GM19351 (cell line): ENCODE measurements around the gene PLPPR1.
"Not testable (repeated sequence)": the region's sequence is repeated elsewhere in the genome, so short reads cannot be mapped to it uniquely, and the experiment has no call there.

Experiments
- ATAC-seq: cut with Tn5 transposase; IDR thresholded peaks from one replicate; pipeline ENCODE4 v1.9.1; 2021; ENCODE audit warnings: mild to moderate bottlenecking, moderate library complexity; ENCODE audit not compliant: unreplicated experiment

The PLPPR1 gene

DNA sequence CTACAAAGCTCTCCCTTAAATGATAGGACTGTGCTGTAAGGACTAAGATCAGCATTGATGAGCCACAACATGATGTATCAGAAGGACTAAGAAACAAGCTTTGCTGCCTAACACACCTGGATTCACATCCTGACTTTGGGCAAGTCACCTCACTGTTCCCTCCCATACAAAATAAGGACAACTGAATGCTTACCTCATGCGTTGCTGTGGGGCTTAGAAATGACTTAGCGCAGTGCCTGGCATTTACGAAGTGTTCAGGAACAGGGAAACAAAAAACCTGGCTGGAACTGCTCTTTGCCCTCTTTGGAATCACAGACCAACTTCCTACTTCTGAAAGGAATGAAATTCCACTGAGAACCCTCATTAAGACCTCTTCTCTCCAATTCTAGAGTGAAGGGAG lies 242.6 kb downstream of the PLPPR1 start:
- ATAC-seq: no peak

DNA sequence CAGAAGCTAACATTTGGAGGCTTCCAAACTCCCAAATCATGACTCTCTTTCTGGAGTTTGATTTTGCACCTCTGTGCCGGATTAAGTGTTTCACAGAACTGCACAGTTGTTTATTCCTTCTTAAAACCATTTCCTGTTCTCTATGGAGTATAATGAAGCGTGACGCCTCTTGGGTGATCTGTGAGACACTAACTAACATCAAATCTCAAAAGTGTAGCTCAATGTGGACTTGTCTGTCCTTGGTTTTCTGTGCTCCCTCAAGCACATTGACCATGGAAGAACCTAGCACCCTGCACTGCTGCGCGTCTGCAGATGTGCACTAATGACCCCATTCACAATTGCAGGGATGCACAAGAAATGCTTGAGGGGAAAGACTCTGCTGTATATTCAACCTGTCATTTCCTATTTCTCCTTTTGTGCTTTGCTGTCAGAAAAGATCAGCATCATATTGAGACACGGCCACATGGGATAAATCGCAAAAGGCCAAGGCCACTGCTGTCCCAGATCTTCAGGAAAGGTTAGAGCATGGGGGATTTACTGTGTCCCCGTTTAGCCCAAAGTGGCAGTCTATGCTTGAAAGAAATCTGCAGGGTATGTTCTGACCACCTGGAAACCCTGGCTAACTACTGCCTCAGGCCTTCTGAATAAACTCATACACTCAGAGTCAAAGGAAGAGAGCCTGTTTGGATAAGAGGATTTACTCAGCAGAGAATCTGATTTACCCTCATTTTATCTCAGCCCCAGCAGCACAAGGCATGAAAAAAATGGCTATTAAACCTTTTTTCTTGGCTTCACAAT lies 246.6 kb downstream of the PLPPR1 start:
- peak; percentile 46 for ATAC-seq

DNA sequence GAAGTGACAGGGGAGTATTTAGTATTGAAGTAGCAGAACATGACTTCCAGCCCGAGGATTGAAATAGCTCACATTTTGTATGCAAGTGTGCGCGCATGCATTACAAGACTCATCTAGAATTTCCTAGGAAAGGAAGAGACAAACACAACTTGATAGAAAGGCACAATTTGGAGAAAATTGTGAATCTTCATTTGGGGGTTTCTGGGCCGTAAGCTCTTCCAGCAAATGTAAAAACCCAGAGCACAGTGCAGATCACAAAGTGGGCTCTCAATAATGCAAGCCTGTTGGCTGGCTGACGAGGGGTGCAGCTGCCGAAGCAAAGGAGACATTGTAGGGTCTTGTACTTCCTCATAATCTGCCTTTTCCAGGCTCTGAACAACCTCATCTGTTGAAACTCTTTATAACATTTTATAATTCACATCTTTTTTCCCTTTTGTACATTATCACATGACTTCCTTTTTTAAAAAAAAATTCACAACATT lies 247.3 kb downstream of the PLPPR1 start:
- no peak for ATAC-seq

DNA sequence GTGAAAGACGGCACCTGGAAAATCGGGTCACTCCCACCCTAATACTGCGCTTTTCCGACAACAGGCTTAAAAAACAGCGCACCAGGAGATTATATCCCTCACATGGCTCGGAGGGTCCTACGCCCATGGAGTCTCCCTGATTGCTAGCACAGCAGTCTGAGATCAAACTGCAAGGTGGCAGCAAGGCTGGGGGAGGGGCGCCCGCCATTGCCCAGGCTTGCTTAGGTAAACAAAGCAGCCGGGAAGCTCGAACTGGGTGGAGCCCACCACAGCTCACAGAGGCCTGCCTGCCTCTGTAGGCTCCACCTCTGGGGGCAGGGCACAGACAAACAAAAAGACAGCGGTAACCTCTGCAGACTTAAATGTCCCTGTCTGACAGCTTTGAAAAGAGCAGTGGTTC lies 262.5 kb downstream of the PLPPR1 start:
- ATAC-seq: not testable (repeated sequence)

DNA sequence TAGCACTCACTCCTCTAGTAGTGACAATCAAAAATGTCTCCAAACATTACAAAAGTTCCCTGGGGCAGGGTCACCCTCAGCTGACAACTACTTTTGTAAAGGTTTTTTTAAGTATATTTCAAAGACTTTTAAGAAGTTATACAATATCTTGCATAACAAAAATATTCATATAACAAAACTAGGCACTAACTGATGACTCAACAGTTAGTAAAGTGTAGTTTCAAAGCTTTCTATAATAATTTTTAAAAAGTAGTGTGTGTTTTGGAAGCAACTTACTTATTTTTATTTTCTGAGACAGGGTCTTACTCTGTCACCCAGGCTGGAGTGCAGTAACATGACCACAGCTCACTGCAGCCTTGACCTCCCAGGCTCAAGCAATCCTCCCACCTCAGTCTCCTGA lies 271.4 kb downstream of the PLPPR1 start:
- ATAC-seq: no peak

DNA sequence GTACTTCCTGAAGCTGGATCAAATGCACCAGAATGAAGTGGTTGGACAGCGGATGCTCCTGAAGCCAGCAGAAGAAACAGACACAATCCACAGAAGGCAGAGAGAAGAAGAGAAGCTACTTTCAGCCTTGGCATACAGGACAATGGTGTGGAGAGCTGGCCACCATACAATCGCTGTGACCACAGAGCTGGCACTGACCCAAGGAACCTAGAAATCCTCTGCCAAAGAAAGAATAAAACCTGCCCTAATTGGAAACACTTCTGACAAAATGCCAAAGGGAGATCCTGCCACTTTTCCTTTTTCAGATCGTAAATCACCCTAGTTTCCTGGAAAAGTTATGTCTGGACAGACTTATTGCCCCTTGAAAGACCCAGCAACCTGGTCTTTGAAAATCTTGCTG lies 278.5 kb downstream of the PLPPR1 start:
- ATAC-seq: no peak

DNA sequence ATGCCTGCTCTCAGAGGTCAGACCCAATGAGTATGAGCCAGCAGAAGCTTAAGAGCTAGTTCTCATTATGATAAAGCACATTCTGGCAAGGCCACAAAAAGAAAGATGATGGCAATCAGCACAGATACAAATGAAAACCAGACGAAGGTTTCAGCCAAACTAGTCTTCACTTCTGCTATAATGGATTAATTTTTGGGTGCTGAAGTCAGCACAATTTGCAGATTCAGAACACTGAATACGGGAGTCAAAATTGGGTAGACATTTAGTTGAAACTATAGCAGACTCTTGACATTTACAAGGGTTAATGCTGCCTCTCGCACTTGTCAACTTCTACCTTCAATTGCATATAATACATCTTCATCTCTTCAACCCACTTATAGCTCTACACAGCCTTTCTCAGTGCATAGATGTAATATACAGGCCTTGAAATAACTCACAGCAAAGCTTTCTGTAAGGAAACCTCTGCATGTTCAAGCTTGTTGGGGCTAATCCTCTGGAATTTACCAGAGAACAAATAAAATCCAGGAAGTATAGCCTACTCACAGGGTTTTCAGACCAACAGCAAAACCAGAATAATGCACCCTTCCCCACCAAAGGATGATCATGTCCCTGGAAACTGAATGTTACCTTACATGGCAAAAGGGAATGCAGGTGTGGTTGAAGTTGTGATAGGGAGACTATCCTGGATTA lies 279.1 kb downstream of the PLPPR1 start:
- ATAC-seq: no peak

DNA sequence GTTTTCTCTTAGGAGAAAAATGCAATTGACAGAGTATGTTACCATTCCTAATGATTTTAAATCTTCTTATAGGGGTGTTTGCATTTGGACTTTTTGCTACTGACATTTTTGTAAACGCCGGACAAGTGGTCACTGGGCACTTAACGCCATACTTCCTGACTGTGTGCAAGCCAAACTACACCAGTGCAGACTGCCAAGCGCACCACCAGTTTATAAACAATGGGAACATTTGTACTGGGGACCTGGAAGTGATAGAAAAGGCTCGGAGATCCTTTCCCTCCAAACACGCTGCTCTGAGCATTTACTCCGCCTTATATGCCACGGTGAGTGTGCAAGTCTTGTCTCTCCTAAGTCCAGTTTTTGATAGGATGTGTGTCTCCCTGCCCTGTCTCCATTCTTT lies 280.6 kb downstream of the PLPPR1 start:
- ATAC-seq: no peak

DNA sequence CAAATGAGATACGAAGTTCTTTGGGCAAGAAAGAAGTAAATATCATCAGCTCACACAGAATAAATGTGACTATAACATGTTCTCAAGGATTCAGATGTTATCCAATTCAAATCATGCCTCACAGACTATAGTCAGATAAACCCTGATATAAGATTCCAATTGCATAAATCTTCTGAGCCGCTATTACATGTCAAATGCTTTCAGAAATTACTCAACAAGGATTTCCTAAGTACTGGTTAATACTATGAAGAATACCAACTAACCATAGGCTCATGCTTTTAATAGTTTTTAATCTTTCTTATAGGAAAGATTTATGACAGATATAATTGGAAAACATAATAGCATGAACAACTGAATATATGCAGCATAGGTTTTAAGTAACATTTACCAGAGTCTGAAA lies 282.7 kb downstream of the PLPPR1 start:
- no peak for ATAC-seq

DNA sequence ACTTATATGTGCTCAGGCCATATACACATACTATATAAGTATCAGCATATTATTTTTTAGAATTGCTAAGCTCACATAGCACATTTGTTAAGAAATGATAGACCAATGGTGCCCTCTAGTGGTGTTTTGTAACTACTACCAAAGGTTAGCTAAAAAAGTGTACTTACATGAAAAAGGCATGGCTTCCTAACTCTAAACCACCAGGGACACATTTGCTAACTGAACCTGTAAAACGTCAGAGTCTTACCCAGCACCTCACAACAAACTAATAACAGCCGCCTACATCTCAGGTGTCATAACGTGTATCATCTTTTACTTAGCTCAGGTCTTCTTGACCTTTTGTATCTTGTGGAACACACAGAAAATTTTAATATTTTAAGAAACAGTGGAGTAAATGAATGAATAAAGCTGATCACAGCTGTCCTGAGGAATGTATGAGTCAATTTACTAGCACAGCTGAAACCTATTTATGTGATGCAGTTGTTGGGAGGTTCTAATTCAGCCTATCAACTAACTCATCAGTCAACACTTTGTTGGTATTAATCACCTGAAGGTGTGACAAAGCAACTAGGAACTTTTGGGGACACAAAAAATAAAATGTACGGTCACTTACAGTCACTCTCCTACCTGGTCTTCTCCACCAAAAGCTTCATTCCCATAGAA lies 283.4 kb downstream of the PLPPR1 start:
- peak; percentile 91 for ATAC-seq

DNA sequence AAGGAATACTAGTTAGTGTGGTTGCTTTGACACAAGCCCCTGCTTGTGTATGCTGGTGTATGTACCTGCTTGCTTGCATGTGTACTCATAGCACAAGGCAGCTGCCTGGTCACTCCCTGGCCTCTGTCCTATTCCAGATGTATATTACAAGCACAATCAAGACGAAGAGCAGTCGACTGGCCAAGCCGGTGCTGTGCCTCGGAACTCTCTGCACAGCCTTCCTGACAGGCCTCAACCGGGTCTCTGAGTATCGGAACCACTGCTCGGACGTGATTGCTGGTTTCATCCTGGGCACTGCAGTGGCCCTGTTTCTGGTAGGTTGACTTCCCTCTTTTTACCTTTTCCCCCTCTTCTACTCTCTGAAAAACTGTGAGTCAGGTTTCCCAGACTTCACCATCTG lies 284.1 kb downstream of the PLPPR1 start:
- ATAC-seq: no peak

DNA sequence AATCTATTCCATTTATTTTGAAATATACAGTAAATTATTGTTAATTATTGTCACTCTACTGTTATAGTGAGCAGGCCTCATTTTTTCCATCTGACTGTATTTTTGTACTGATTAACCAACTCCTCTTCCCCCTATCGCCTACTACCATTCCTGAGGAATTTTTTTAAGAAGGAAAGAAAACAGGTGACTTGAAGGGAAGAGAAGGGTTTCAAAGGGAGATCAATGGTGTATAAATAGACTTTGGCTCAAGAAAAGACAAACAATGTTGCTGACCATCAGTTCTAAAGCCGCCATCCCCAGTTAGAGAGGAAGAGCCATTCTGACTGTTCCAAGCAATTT lies 286.6 kb downstream of the PLPPR1 start:
- ATAC-seq: no peak

DNA sequence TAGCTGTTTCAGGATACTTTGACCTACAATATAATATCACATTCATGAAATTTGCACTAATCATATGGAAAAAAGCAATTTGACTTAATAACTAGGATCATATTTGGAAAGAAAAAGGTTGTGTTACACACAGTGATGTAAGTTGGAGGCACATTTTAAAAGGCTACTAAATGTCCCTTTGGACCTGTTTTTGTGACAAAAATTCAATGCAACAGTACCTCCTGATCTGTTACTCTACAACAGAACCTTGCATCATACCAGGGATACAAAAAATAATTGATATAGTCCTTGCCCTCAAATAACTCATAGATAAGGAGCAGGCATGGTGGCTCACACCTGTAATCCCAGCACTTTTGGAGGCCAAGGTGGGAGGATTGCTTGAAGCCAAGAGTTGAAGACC lies 289.2 kb downstream of the PLPPR1 start:
- no peak for ATAC-seq

DNA sequence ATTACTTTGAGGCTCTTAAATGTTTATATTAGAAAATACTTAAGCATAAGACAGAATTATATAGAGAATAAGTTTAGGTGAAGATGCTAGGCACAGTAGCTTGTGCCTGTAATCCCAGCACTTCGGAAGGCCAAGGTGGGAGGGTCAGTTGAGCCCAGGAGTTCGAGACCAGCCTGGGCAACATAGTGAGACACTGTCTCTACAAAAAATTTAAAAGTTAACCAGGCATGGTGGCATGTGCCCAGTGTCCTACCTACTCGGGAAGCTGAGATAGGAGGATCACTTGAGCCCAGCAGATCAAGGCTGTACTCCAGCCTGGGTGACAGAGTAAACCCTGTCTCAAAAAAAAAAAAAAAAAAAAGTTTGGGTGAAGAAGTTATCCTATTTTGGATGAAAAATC lies 294.6 kb downstream of the PLPPR1 start:
- ATAC-seq: no peak

DNA sequence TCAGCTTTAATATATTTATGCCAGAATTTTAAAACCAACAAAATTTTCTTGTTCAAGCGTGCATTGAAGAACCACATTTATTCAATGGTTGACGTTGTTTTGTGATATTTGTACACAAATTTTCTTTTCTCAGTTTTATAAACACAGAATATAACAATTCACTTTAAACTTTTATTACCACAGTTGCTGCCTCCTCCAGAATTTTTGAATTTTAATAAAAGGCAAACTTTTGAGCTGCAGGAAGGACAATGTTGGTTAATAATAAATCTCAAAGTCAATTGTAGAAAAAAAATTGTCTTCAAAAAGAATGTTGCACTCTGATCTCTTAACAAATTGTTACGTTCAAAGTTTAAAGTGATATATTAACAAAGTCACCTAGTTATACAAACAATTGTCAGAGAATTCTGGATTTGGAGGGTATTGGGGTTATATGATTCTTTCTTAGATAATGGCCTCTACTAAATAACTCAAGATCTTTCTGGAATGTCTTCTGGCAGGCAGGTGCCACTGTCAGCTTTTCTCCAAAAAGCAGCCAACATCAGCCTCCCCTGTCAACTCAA lies 295.8 kb downstream of the PLPPR1 start:
- no peak for ATAC-seq

DNA sequence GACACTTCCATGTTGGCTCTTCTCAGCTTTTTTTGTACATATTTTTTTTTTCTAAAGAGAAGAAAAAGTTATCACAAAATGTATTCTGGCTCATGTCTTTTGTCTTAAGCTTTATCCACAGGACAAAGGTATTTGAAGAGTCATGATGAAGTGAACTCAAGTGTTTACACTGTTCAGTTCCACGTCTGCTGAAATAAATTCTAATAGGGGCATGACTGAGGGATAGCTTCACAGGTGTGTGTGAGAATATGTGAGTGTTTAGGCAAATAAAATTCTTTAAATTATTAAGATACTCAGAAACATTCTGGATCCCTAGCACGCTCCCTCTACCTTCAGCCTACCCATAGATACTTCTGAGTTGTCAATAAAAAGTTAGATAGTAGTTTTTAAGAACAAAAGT lies 296.5 kb downstream of the PLPPR1 start:
- ATAC-seq: no peak

DNA sequence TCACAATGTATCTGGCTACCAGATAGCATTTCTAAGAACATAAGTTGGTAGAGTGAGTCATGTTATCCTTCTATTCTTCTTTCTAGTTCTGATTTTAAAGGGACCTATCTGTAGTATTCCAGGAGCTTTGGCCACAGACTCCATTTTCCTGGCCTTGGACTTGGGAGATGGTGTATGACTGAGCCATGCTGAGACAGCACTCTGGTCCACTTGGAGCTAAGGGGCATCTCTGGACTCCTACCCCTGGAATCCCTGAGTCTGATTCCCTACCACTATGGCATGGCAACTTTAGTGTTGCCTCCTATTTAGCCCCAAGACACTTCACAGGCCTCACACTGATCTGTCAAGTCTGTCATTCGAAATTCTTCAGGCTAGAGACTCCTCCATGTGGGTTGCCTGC lies 297.5 kb downstream of the PLPPR1 start:
- ATAC-seq: no peak

DNA sequence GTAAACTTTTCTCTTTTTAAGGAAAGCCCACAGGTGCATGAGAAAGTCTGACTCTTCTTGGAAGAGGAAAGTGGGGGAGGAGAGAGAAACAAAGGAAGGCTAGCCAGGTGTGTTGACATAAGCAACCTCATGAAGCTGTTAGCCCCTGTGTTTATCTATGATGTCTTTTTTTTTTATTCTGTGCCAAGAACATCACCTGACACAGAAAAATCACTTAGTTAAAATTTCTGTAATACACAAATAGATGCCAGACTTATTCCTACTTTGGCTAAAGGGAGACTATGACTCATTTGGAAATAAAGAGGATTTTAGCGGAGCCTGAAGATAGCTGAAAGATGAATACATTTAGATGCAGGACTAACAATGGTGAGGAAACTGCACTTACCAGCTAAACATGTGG lies 298.0 kb downstream of the PLPPR1 start:
- ATAC-seq: no peak

DNA sequence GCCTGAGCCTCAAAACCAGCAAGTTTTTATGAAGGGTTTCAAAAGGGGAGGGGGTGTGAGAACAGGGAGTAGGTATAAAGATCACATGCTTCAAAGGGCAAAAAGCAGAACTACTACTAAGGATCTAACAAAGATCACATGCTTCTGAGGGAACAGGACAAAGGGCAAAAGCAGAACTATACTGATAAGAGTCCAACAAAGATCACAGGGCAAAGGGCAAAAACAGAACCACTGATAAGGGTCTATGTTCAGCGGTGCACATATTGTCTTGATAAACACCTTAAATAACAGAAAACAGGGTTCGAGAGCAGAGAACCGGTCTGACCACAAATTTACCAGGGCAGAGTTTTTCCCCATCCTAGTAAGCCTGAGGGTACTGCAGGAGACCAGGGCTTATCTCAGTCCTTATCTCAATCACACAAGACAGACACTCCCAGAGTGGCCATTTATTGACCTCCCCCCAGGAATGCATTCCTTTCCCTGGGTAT lies 298.9 kb downstream of the PLPPR1 start:
- ATAC-seq: not testable (repeated sequence)

DNA sequence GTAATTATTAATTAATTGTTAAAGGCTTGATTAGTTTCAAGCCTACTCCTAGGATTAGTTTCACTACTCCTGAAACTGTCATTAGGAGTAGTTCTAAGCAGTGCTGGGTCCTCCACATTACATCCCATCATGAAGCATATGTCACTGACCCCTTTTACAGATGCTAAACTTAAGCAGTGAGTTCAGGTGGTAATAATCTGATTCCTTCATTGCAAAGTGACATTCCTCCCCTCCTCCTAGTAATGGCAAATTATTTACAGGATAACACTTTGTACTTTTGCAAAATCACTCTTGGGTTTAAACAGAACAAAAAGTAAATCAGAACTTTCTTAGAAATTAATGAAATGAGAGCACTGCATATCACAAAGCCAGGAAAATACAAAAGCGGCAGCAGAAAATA lies 303.8 kb downstream of the PLPPR1 start:
- ATAC-seq: no peak

DNA sequence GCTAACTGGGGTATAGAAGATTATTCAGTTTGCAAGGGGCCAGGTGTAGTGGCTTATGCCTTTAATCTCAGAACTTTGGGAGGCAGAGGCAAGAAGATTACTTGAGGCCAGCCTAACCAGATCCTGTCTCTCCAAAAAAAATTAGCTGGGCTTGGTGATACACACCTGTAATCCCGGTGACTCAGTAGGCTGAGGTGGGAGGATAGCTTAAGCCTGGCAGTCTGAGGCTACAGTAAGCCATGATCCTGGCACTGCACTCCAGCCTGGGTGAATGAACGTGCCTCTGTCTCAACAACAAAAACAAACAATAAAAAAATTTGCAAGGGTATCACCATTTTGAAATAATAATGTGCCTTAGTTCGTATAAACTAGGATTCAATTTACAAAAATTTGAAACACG lies 305.0 kb downstream of the PLPPR1 start:
- no peak for ATAC-seq
